GM12878 (cell line): ENCODE data around the gene HMGN1. TPM values are rescaled to one million over a fixed set of nuclear protein-coding genes. Genes with fewer than 3 reads are reported as not detected.
A peak's percentile ranks its signal among the peaks of the same experiment; 100 is the strongest.

Experiments used
- ASH2L ChIP-seq: fragments of 300-600, 200-600 bp; sonication (generic); IDR thresholded peaks from 2 replicates; pipeline ENCODE4 v1.6.1; 2017; ENCODE audit warnings: low read depth, mild to moderate bottlenecking, borderline replicate concordance
- BHLHE40 ChIP-seq, 2 experiments: fragments of 450-650 bp in 1 of 2; IDR thresholded peaks; 2 replicates each; pipeline ENCODE4 v1.6.1; 2011 to 2017; ENCODE audit warnings: low read depth in 2 of 2, borderline replicate concordance in 1 of 2, improper control_type of control experiment in 1 of 2, low read length in 1 of 2, mild to moderate bottlenecking in 1 of 2
- CHD4 ChIP-seq: fragments of 200-600 bp; sonication (generic); IDR thresholded peaks from 2 replicates; pipeline ENCODE4 v1.6.1; 2016; ENCODE audit warnings: mild to moderate bottlenecking
- FOS ChIP-seq: IDR thresholded peaks from 3 replicates; pipeline ENCODE4 v1.6.1; 2011; ENCODE audit warnings: borderline replicate concordance; ENCODE audit not compliant: insufficient read length; ENCODE audit errors: extremely low read depth
- FOXM1 ChIP-seq: IDR thresholded peaks from 2 replicates; pipeline ENCODE4 v1.6.1; 2012; ENCODE audit warnings: low read depth, mild to moderate bottlenecking, inconsistent platforms, low read length, moderate library complexity
- GATAD2B ChIP-seq: fragments of 450-650 bp; conservative IDR thresholded peaks from 2 replicates; pipeline ENCODE4 v1.6.1; 2017; ENCODE audit warnings: low read depth, mild to moderate bottlenecking, moderate library complexity
- IKZF1 ChIP-seq: fragments of 450-650 bp; conservative IDR thresholded peaks from 2 replicates; pipeline ENCODE4 v1.6.1; 2017; ENCODE audit warnings: antibody characterized with exemption, mild to moderate bottlenecking
- KDM1A ChIP-seq: fragments of 200-600 bp; sonication (generic); IDR thresholded peaks from 2 replicates; pipeline ENCODE4 v1.6.1; 2016; ENCODE audit warnings: borderline replicate concordance
- KLF5 ChIP-seq: fragments of 450-650 bp; IDR thresholded peaks from 2 replicates; pipeline ENCODE4 v1.6.1; 2014; ENCODE audit warnings: mild to moderate bottlenecking; ENCODE audit not compliant: partially characterized antibody
- LARP7 ChIP-seq: fragments of 450-650 bp; IDR thresholded peaks from 2 replicates; pipeline ENCODE4 v1.6.1; 2017; ENCODE audit warnings: mild to moderate bottlenecking
- MEF2B ChIP-seq: fragments of 450-650 bp; IDR thresholded peaks from 2 replicates; pipeline ENCODE4 v1.6.1; 2018; ENCODE audit warnings: mild to moderate bottlenecking, moderate library complexity; ENCODE audit not compliant: partially characterized antibody, poor library complexity, severe bottlenecking
- MYC ChIP-seq: IDR thresholded peaks from 2 replicates; pipeline ENCODE4 v1.6.1; 2011; ENCODE audit warnings: mild to moderate bottlenecking, low read length, moderate library complexity, inconsistent platforms; ENCODE audit not compliant: insufficient read depth, insufficient replicate concordance, insufficient read length, severe bottlenecking
- NKRF ChIP-seq: fragments of 450-650 bp; conservative IDR thresholded peaks from 2 replicates; pipeline ENCODE4 v1.6.1; 2017; ENCODE audit warnings: mild to moderate bottlenecking, moderate library complexity
- NR2F1 ChIP-seq: fragments of 450-650 bp; conservative IDR thresholded peaks from 2 replicates; pipeline ENCODE4 v1.6.1; 2017; ENCODE audit warnings: mild to moderate bottlenecking
- NRF1 ChIP-seq: conservative IDR thresholded peaks from 2 replicates; pipeline ENCODE4 v1.6.1; 2011; ENCODE audit warnings: mild to moderate bottlenecking, low read depth, low read length, improper control_type of control experiment
- POLR2A ChIP-seq: IDR thresholded peaks from 2 replicates; pipeline ENCODE4 v1.6.1; 2011; ENCODE audit warnings: low read depth, mild to moderate bottlenecking, low read length
- RAD21 ChIP-seq: IDR thresholded peaks from 2 replicates; pipeline ENCODE4 v1.6.1; 2011; ENCODE audit warnings: mild to moderate bottlenecking, low read depth, low read length, moderate library complexity; ENCODE audit not compliant: insufficient read depth
- RUNX3 ChIP-seq: IDR thresholded peaks from 2 replicates; pipeline ENCODE4 v1.6.1; 2012; ENCODE audit warnings: low read length, inconsistent platforms
- TCF7 ChIP-seq: IDR thresholded peaks from 2 replicates; pipeline ENCODE4 v1.6.1; 2014; ENCODE audit warnings: antibody characterized with exemption, borderline replicate concordance
- YBX1 ChIP-seq: fragments of 450-650 bp; IDR thresholded peaks from 2 replicates; pipeline ENCODE4 v1.6.1; 2016; ENCODE audit warnings: antibody characterized with exemption
- ZNF622 ChIP-seq: fragments of 450-650 bp; IDR thresholded peaks from 2 replicates; pipeline ENCODE4 v1.6.1; 2017; ENCODE audit warnings: mild to moderate bottlenecking, inconsistent platforms
- ZZZ3 ChIP-seq: IDR thresholded peaks from 2 replicates; pipeline ENCODE4 v1.6.1; 2011; ENCODE audit warnings: low read depth; ENCODE audit not compliant: control insufficient read depth, insufficient read length
- polyA plus RNA-seq, 11 experiments: library from polyadenylated mRNA; depleted of rRNA in 4 of 11; unstranded in 6 of 11; stranded (reverse) in 5 of 11; fragments of >200 nt; fragmentation: Nextera tagmentation in 4 of 11; fragmentation: Illumina TruSeq in 1 of 11; extraction: Ambion mirVana in 4 of 11; extraction: Trizol in 1 of 11; gene quantifications; 1 replicate in 1 of 11; 2 replicates in 10 of 11; pipeline versions ENCODE4 v1.2.1 to v1.2.3, GENCODE V29; 2011 to 2016; ENCODE audit warnings: inconsistent platforms in 2 of 11, missing spikeins in 2 of 11, low read depth in 1 of 11
- total RNA-seq, 4 experiments: library from RNA; depleted of rRNA in 3 of 4; stranded (reverse); fragments of >200 nt in 3 of 4; fragmentation: Illumina TruSeq in 1 of 4; extraction: Trizol in 1 of 4; gene quantifications; 2 replicates each; pipeline versions ENCODE4 v1.2.1 to v1.2.3, GENCODE V29; 2013 to 2021
- TF ChIP-seq, protein P1 (sequence below): fragments of 150-350 bp; IDR thresholded peaks from 2 replicates; pipeline ENCODE4 v1.6.1; 2016; ENCODE audit warnings: low read depth, low read length

The HMGN1 gene
- total and polyA plus RNA-seq, 10 of the 15 experiments (the other 5 are each of a cell fraction or from before 2014, with no cell fraction given): 120 to 798 (median 396) TPM

- TF ChIP-seq NKRF (no peak; the same call in 1 of the 2 replicates), ASH2L (no peak), BHLHE40 (IDR thresholded peaks at IDR 0.05; ENCODE audit: borderline replicate concordance in 1 of 2, low read depth in 2 of 2, low read length in 1 of 2) (0 out of 4 replicates have a peak, but pooled peaks of 1 of the 2 experiments have one; percentile 44), CHD4 (no peak), ZNF622 (no peak), RAD21 (no peak), KDM1A (no peak), NR2F1 (no peak), MEF2B (no peak), FOXM1 (no peak), FOS (no peak), RUNX3 (peak; percentile 34), TCF7 (no peak), LARP7 (no peak), GATAD2B (peak; percentile 46; the same call in 1 of the 2 replicates), POLR2A (peak; percentile 79), KLF5 (peak; percentile 48), ZZZ3 (no peak), MYC (no peak), YBX1 (no peak), IKZF1 (peak; percentile 68), NRF1 (peak; percentile 68)
- TF ChIP-seq, protein P1, sequence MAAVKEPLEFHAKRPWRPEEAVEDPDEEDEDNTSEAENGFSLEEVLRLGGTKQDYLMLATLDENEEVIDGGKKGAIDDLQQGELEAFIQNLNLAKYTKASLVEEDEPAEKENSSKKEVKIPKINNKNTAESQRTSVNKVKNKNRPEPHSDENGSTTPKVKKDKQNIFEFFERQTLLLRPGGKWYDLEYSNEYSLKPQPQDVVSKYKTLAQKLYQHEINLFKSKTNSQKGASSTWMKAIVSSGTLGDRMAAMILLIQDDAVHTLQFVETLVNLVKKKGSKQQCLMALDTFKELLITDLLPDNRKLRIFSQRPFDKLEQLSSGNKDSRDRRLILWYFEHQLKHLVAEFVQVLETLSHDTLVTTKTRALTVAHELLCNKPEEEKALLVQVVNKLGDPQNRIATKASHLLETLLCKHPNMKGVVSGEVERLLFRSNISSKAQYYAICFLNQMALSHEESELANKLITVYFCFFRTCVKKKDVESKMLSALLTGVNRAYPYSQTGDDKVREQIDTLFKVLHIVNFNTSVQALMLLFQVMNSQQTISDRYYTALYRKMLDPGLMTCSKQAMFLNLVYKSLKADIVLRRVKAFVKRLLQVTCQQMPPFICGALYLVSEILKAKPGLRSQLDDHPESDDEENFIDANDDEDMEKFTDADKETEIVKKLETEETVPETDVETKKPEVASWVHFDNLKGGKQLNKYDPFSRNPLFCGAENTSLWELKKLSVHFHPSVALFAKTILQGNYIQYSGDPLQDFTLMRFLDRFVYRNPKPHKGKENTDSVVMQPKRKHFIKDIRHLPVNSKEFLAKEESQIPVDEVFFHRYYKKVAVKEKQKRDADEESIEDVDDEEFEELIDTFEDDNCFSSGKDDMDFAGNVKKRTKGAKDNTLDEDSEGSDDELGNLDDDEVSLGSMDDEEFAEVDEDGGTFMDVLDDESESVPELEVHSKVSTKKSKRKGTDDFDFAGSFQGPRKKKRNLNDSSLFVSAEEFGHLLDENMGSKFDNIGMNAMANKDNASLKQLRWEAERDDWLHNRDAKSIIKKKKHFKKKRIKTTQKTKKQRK: no peak
These were observed 31.4 kb upstream of the HMGN1 start (continued) for GRCh38 chr21:39379986-39380891.
